ENCODE results near the gene KLRF1.

The KLRF1 gene, protein sequence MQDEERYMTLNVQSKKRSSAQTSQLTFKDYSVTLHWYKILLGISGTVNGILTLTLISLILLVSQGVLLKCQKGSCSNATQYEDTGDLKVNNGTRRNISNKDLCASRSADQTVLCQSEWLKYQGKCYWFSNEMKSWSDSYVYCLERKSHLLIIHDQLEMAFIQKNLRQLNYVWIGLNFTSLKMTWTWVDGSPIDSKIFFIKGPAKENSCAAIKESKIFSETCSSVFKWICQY
- long read RNA-seq, donor 1, result 0 reads
- long read RNA-seq, donor 2, result 0 reads
- long read RNA-seq, donor 3, result 0 reads
- long read RNA-seq, donor 4, result 0 reads
- long read RNA-seq, donor 5, result 0 reads
- long read RNA-seq, donor 6, result 0 reads
- long read RNA-seq, donor 7, result 0 reads
- long read RNA-seq, donor 8, result 0 reads

GRCh38 chr12:9827209-9827888 lies at the start of gene KLRF1:
Gene KLRF1 (plus strand): TSS chr12:9827481. CDS start chr12:9827545, 64 bp downstream.
- DNase-seq, result no peak

GRCh38 chr12:9779209-9779608 lies 48.1 kb upstream of the KLRF1 start:
- DNase-seq, result no peak

GRCh38 chr12:9781360-9781759 lies 45.9 kb upstream of the KLRF1 start:
- no peak for DNase-seq

DNA sequence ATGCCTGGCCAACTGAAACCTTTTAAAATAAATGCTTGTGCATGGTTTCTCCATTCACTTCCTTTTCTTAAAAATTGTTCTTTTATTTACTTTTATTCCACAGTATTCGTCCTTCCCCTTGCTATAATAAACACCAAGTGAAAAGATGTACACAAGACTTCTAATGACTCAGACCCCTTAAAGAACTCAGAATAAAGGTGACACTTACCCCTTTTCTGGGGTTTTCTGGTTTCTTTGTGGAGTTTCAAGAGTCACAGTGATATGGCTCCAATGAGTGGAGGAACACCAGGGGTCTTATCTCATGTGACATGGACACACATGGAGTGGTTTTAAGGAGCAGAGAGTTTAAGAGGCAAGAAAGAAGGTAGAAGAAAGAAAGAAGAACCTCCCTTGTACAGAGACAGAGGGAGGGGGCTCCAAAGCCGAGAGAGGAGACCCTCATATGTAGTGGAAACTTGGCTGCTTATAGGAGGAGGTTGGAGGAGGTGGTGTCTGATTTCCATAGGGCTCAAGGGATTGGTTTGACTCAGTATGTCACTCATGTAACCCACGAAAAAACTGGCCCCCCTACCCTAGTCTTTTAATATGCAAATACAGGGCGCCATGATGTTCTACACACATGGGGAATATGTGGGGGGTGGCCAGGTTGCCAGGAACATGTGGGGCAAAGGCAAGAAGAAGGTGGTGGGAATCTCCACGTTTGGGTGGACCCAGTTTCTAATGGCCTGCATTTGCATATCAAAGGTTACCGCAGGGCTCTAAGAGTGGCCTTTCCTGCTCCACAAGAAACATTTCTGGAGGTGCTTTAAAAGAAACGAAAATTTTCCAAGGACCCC lies 44.5 kb upstream of the KLRF1 start:
- no peak for DNase-seq

DNA sequence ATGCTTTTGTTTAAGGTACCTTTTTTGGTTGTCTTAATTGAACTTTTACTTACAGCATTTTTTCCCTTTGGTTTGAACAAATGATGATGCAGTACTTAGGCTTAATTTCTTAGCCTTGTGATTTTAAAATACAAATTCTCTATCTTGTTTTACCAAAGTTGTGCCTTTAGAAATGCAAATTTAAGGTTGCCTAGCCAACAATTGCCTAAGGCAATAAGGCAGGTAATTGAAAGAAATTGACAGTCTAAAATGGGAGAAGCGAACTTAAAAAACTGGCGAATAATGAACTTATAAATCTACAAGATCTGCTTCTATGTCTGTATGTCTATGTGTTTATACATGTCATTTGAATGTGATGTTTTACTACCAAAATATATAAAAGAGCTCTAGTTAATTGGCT lies 43.0 kb upstream of the KLRF1 start:
- no peak for DNase-seq

- DNase-seq, result no peak
These were observed 42.5 kb upstream of the KLRF1 start for GRCh38 chr12:9784816-9785215.

DNA sequence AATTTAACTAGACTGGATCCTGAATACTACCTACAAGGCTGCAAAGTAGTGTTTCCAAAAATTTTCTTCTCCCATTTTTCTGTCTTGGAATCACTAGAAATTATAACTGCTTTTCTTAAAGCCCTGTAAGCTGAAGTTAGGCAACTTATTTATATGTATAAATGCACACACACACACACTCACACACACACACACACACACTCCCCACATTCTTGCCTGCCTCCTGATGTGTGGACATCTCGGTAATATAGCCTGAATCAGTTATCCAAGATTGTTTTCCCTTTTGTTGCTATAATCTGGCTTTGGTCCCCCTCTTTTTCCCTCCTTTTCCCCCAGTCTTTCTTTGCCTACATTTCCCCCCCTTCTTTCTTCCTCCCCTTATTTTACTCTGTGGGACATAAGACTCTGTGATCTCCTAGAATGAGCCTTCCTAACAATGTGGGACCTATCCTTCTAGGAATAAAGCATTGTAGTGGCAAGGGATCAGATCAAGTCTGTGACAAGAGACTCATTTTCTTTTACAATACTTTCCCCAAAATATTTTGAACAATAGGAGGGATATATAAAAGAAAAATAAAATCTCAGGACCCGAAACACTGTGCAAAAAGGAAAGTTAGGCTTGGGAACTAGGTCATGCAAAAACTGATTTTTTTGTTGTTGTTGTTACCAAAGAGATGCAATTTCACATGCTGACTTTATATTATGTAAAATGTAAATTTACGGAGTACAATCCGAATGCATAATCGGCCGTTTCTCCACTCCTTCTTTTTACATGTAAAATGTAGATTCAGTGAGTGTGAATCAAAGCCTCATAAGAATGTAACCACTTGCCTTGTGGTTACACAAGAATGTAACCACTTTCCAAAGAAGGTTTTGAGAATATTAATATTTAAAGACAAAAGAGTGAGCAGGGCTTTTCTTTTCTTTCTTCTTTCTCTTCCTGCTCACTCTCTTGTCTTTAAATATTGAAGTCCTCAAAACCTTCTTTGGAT lies 40.3 kb upstream of the KLRF1 start:
- no peak for DNase-seq

- DNase-seq, result no peak
These were observed 34.9 kb upstream of the KLRF1 start for GRCh38 chr12:9792185-9792900.

DNA sequence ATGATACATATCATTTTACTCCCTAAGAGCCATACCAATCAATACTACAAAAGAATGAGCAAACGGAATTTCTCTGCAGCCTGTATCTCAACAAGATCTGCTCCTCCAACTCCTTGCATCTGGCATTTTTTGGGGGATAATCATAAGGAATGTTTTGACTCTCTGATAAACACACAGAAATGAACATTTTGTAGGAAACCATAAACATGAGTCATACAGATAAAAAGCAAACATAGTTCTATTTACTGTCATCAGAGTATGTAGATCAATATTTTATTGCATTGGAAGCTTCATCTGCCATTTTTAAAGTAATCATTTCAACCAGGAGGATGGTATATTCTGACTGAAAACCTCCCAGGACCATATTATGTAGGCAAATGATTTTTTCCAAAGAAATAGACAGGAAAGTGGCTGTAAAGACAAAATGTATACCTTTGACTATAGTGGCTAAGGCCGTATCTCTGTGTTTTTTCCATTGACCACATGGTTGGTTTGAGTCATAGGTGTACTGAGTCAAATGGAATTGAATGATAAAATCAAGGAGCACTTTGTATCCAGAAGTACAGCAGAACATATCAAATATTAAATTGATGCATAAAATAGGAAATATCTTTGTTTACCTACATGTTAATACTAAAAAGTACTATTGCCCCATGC lies 34.2 kb upstream of the KLRF1 start:
- DNase-seq, result no peak

- DNase-seq, result no peak
These were observed 33.4 kb upstream of the KLRF1 start for GRCh38 chr12:9793779-9794395.

DNA sequence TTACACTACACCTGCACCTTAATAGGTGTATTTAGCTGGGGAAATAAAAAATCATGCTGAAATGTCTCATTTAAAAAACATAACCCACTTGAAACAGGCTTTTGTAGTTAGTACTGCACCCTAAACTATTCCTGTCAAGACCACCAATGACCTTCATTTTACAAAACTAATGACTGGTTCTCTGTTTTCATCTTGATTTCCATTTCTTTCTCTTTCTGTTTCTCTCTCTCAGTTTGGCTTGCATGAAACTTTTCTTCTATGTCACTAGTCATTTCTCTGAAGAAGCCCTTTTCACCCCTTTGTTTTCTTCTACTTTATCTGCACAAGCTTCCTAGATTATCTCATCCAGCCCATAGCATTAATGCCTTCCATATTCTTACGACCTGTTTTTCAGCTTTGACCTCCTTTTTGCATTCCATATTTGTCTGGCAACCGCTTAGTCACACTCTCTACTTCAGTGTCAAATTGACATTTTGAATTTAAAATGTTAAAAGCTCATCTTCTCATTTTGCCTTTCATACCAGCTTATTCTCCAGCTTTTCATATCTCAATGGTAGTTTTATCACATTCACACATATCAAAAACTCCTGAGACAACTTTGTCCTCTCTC lies 32.7 kb upstream of the KLRF1 start:
- no peak for DNase-seq

GRCh38 chr12:9795945-9796344 lies 31.3 kb upstream of the KLRF1 start:
- no peak for DNase-seq

- no peak for DNase-seq
These were observed 30.9 kb upstream of the KLRF1 start for GRCh38 chr12:9796346-9796745.

GRCh38 chr12:9796971-9797370 lies 30.3 kb upstream of the KLRF1 start:
- no peak for DNase-seq

DNA sequence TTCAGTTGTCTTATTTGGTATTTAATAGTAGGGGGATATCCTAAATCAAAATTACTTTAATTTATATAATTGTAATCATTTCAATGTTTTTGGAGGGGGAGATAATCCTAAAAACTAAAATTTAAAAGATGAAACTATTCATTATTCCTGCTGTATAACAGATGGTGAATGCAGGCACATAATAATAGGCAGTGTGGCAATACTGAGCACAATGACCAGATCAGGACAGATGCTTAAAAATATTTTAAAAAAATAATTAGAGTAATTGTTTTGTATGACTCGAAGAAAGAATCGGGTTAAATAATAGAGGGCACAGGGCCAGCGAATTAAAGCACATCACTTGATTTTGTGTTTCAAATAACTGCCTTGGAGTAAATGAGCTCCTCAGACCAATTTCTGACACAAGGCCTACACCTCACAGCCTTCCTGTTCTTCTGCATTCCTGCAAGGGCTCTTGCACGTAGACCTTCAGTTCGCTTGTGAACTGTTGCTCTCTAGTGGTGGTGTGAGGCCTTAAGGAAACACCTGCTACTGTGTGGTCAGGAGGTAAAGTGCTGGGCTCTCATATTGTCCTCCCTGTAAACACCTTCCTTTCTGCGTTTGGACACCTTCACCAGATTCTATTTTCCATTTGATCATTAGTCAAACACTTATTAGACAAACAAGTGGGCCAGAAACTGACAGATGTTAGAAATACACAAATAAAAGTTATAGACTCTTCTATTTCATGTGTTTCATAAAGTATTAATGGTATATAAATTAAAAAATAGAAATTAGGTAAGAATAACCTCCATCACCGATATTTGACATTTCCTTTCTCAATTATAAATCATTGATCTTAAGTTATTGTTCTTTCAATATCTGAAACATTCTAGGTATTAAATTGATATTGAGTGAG lies 29.3 kb upstream of the KLRF1 start:
- no peak for DNase-seq

GRCh38 chr12:9799961-9800360 lies 27.3 kb upstream of the KLRF1 start:
- no peak for DNase-seq

DNA sequence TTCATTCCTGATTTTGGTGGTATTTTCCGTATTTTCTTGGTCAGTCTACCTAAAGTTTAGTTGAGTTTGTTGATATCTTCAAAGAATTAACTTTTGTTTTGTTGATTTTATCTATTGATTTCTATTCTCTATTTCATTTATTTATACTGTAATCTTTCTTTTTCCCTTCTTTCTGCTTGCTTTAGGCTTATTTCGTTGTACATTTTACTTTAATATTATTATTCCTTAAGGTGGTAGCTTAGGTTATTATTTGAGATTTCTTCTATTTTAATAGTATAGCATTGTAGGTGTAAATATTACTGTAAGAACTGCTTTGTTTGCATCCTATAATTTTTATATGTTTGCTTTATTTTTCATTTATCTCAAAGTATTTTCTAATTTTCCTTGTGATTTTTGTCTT lies 21.4 kb upstream of the KLRF1 start:
- DNase-seq, result no peak

DNA sequence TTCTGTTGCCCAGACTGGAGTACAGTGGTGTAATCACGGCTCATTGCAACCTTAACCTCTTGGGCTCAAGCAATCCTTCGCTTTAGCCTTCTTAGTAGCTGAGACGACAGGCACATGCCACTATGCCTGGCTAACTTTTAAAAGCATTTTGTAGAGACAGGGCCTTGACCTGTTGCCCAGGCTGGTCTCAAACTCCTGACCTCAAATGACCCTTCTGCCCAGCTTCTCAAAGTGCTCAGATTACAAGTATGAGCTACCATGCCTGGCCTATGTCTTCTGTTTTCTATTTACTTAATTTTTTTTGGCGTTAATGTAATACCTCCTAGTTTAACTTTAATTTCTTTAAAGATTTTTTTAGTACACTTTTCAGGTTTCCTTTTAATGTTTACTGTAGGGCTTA lies 20.6 kb upstream of the KLRF1 start:
- no peak for DNase-seq

GRCh38 chr12:9808504-9808903 lies 18.8 kb upstream of the KLRF1 start:
- no peak for DNase-seq
